Adipocyte (in vitro differentiated cells): ENCODE results near the gene DOCK2.
A peak's percentile ranks its signal among the peaks of the same experiment; 100 is the strongest.
"Not testable (repeated sequence)": the region's sequence is repeated elsewhere in the genome, so short reads cannot be mapped to it uniquely, and the experiment has no call there.

ENCODE experiments used
- DNase-seq: peaks from one replicate; pipeline ENCODE4 v3.0.0-alpha.2; 2015; ENCODE audit warnings: low read depth
- H3K27me3 ChIP-seq: replicated peaks from 2 replicates; pipeline ENCODE4 v1.7.0; 2013; ENCODE audit warnings: mild to moderate bottlenecking, low read length, moderate library complexity; ENCODE audit not compliant: control insufficient read depth, insufficient read depth
- H3K36me3 ChIP-seq: 2 replicates; pipeline ENCODE4 v1.7.0; 2013; ENCODE audit warnings: low read length, mild to moderate bottlenecking, moderate library complexity; ENCODE audit not compliant: control insufficient read depth, insufficient read depth, severe bottlenecking
- H3K4me1 ChIP-seq: 2 replicates; pipeline ENCODE4 v1.7.0; 2013; ENCODE audit warnings: mild to moderate bottlenecking, low read length, moderate library complexity; ENCODE audit not compliant: control insufficient read depth, insufficient read depth
- H3K4me3 ChIP-seq: 2 replicates; pipeline ENCODE4 v1.7.0; 2013; ENCODE audit warnings: mild to moderate bottlenecking, low read length, moderate library complexity
- H3K9ac ChIP-seq: 2 replicates; pipeline ENCODE4 v1.7.0; 2013; ENCODE audit warnings: mild to moderate bottlenecking, low read length, moderate library complexity
- H3K9me3 ChIP-seq: 2 replicates; pipeline ENCODE4 v1.7.0; 2013; ENCODE audit warnings: mild to moderate bottlenecking, low read length, moderate library complexity; ENCODE audit not compliant: control insufficient read depth

Gene DOCK2

GRCh38 chr5:169950333-169950732 is 313.3 kb downstream of the DOCK2 start:
- Histone ChIP-seq H3K9me3 (no peaks in the 10 kb centered on the region), H3K4me1 (peaks cover 13% of the 10 kb centered on the region), H3K9ac (no peak overlapping the region), H3K4me3 (no peak overlapping the region), H3K36me3 (no peaks in the 10 kb centered on the region), H3K27me3 (no peaks in the 10 kb centered on the region)
- DNase-seq: no peak

GRCh38 chr5:169953196-169953595 is 316.1 kb downstream of the DOCK2 start:
- not testable (repeated sequence) for H3K36me3 ChIP-seq, H3K4me3 ChIP-seq, DNase-seq, H3K27me3 ChIP-seq, H3K9ac ChIP-seq, H3K9me3 ChIP-seq
- peaks cover 15% of the 10 kb centered on the region for H3K4me1 ChIP-seq

GRCh38 chr5:169954786-169955185 is 317.7 kb downstream of the DOCK2 start:
- H3K4me1 ChIP-seq: peaks cover 15% of the 10 kb centered on the region
- no peaks in the 10 kb centered on the region for H3K27me3 ChIP-seq
- no peak for DNase-seq
- no peak overlapping the region for H3K4me3 ChIP-seq
- no peaks in the 10 kb centered on the region for H3K36me3 ChIP-seq
- no peaks in the 10 kb centered on the region for H3K9me3 ChIP-seq
- H3K9ac ChIP-seq: no peak overlapping the region

- DNase-seq: no peak
- Histone ChIP-seq H3K9ac (no peak overlapping the region), H3K36me3 (no peaks in the 10 kb centered on the region), H3K9me3 (no peaks in the 10 kb centered on the region), H3K27me3 (no peaks in the 10 kb centered on the region), H3K4me1 (peaks cover 15% of the 10 kb centered on the region), H3K4me3 (no peak overlapping the region)
These were observed 319.1 kb downstream of the DOCK2 start for GRCh38 chr5:169956126-169956525.

GRCh38 chr5:169956756-169957155 is 319.7 kb downstream of the DOCK2 start:
- H3K9ac ChIP-seq: no peak overlapping the region
- no peaks in the 10 kb centered on the region for H3K9me3 ChIP-seq
- H3K27me3 ChIP-seq: no peaks in the 10 kb centered on the region
- H3K4me3 ChIP-seq: no peak overlapping the region
- peaks cover 15% of the 10 kb centered on the region for H3K4me1 ChIP-seq
- no peaks in the 10 kb centered on the region for H3K36me3 ChIP-seq
- DNase-seq: no peak

- Histone ChIP-seq H3K9ac (no peak overlapping the region), H3K9me3 (no peaks in the 10 kb centered on the region), H3K27me3 (no peaks in the 10 kb centered on the region), H3K36me3 (no peaks in the 10 kb centered on the region), H3K4me3 (no peak overlapping the region), H3K4me1 (peaks cover 15% of the 10 kb centered on the region)
- no peak for DNase-seq
These were observed 321.2 kb downstream of the DOCK2 start for GRCh38 chr5:169958278-169958677.

GRCh38 chr5:169960659-169961058 is 323.6 kb downstream of the DOCK2 start:
- Histone ChIP-seq H3K9me3 (no peaks in the 10 kb centered on the region), H3K27me3 (no peaks in the 10 kb centered on the region), H3K4me3 (no peak overlapping the region), H3K4me1 (peaks cover 12% of the 10 kb centered on the region), H3K36me3 (no peaks in the 10 kb centered on the region), H3K9ac (no peak overlapping the region)
- DNase-seq: no peak

- H3K27me3 ChIP-seq: no peaks in the 10 kb centered on the region
- no peak overlapping the region for H3K4me3 ChIP-seq
- H3K9me3 ChIP-seq: no peaks in the 10 kb centered on the region
- H3K36me3 ChIP-seq: no peaks in the 10 kb centered on the region
- no peaks in the 10 kb centered on the region for H3K4me1 ChIP-seq
- no peak overlapping the region for H3K9ac ChIP-seq
- no peak for DNase-seq
These were observed 327.2 kb downstream of the DOCK2 start for GRCh38 chr5:169964246-169964645.

GRCh38 chr5:169970339-169970738 is 333.3 kb downstream of the DOCK2 start:
- DNase-seq: no peak
- Histone ChIP-seq H3K4me1 (peaks cover 15% of the 10 kb centered on the region), H3K27me3 (no peaks in the 10 kb centered on the region), H3K9me3 (no peaks in the 10 kb centered on the region), H3K4me3 (no peak overlapping the region), H3K9ac (no peak overlapping the region), H3K36me3 (no peaks in the 10 kb centered on the region)

- DNase-seq: peak; percentile 56
- no peaks in the 10 kb centered on the region for H3K27me3 ChIP-seq
These were observed 334.1 kb downstream of the DOCK2 start for GRCh38 chr5:169970911-169971765.

GRCh38 chr5:169971780-169972179 is 334.7 kb downstream of the DOCK2 start:
- Histone ChIP-seq H3K27me3 (no peaks in the 10 kb centered on the region), H3K4me1 (peaks cover 15% of the 10 kb centered on the region), H3K9ac (peak overlapping the region; percentile 25), H3K36me3 (no peaks in the 10 kb centered on the region), H3K9me3 (no peaks in the 10 kb centered on the region), H3K4me3 (no peak overlapping the region)
- no peak for DNase-seq

More at GRCh38 chr5:169970911-169971765, 334.1 kb downstream of the DOCK2 start:
- Histone ChIP-seq H3K36me3 (no peaks in the 10 kb centered on the region), H3K9me3 (no peaks in the 10 kb centered on the region), H3K9ac (peak overlapping the region; percentile 25), H3K4me1 (peaks cover 15% of the 10 kb centered on the region), H3K4me3 (peak overlapping the region; percentile 48)

GRCh38 chr5:169973056-169973455 is 336.0 kb downstream of the DOCK2 start:
- Histone ChIP-seq H3K4me1 (peaks cover 25% of the 10 kb centered on the region), H3K27me3 (no peaks in the 10 kb centered on the region), H3K9ac (no peak overlapping the region), H3K4me3 (no peak overlapping the region), H3K36me3 (no peaks in the 10 kb centered on the region), H3K9me3 (no peaks in the 10 kb centered on the region)
- DNase-seq: no peak
